BE2C (cell line): ENCODE measurements around the gene LDB1.
A peak's percentile ranks its signal among the peaks of the same experiment; 100 is the strongest.

Experiments used
- DNase-seq: peaks from one replicate; pipeline ENCODE4 v3.0.0-alpha.2; 2020
- H3K27me3 ChIP-seq: fragments of 250-450 bp; sonication (Bioruptor Pico); 2 replicates; pipeline ENCODE4 v1.5.1; 2020; ENCODE audit warnings: mild to moderate bottlenecking
- H3K36me3 ChIP-seq: fragments of 250-450 bp; sonication (Bioruptor Pico); 2 replicates; pipeline ENCODE4 v1.5.1; 2020; ENCODE audit warnings: mild to moderate bottlenecking
- H3K4me1 ChIP-seq: fragments of 250-450 bp; sonication (Bioruptor Pico); 2 replicates; pipeline ENCODE4 v1.5.1; 2020
- H3K4me3 ChIP-seq: 2 replicates; pipeline ENCODE4 v1.5.1; 2011; ENCODE audit warnings: low read depth, low read length
- H3K9me3 ChIP-seq: fragments of 250-450 bp; sonication (Bioruptor Pico); 2 replicates; pipeline ENCODE4 v1.5.1; 2020
- TF ChIP-seq, protein P1 (sequence below): IDR thresholded peaks from 2 replicates; pipeline ENCODE4 v1.5.1; 2012; ENCODE audit warnings: mild to moderate bottlenecking, low read depth, low read length

Gene LDB1

DNA sequence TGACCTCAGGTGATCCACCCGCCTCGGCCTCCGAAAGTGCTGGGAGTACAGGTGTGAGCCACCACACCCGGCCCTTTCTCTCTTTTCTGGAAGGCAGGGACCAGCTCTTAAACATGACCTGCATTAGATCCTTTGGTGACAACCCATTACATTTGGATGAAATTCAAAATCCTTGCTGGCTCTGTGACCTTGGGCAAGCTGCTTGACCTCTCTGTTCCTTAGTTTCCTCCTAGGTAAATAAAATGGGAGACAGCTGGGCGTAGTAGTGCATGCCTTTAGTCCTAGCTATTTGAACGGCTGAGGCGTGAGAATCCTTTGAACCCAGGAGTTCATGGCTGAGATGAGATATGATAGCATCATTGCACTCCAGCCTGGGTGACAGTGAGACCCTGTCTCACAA is 23.7 kb downstream of the LDB1 start:
- no peak overlapping the region for H3K4me3 ChIP-seq
- H3K9me3 ChIP-seq: no peaks in the 10 kb centered on the region
- no peaks in the 10 kb centered on the region for H3K27me3 ChIP-seq
- DNase-seq: no peak
- H3K36me3 ChIP-seq: no peaks in the 10 kb centered on the region
- no peaks in the 10 kb centered on the region for H3K4me1 ChIP-seq
- TF ChIP-seq, protein P1, sequence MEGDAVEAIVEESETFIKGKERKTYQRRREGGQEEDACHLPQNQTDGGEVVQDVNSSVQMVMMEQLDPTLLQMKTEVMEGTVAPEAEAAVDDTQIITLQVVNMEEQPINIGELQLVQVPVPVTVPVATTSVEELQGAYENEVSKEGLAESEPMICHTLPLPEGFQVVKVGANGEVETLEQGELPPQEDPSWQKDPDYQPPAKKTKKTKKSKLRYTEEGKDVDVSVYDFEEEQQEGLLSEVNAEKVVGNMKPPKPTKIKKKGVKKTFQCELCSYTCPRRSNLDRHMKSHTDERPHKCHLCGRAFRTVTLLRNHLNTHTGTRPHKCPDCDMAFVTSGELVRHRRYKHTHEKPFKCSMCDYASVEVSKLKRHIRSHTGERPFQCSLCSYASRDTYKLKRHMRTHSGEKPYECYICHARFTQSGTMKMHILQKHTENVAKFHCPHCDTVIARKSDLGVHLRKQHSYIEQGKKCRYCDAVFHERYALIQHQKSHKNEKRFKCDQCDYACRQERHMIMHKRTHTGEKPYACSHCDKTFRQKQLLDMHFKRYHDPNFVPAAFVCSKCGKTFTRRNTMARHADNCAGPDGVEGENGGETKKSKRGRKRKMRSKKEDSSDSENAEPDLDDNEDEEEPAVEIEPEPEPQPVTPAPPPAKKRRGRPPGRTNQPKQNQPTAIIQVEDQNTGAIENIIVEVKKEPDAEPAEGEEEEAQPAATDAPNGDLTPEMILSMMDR: no peak

DNA sequence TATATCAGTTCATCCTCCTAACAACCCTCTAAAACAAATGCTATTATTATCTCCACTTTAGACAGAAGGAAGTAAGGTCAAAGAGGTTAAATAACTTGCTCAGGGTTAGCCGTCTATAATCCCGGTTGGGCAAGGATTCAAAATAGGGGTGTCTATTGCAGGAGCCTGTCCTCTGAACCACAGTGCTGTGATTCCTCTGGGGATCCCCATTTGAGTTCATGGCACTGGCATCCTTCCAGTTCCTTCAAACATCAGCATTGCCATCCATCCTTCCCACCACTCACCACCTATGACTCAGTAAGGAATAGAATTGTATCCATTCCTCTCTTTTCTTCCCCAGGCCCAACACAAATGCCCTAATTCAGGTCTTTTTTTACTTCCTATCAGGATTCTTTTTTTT is 29.4 kb downstream of the LDB1 start:
- no peaks in the 10 kb centered on the region for H3K36me3 ChIP-seq
- no peak for DNase-seq

DNA sequence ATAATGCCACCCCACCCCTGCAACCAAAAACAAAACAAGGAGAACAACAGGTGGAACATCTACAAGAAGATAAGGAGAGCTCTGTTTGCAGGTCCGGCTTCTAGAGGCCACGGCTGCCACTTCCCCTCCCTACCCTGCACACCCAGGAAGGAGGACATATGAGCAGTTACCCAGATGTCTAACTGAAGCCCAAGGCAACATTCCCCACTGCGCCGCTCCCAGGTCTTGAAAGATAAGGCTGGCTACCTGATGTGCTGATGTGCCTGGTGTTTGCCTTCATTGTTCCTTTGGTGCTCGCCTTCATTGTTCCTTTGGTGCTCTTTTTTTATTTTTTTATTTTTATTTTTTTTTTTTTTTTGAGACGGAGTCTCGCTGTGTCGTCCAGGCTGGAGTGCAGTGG is 34.0 kb downstream of the LDB1 start:
- no peak for DNase-seq
- no peaks in the 10 kb centered on the region for H3K4me1 ChIP-seq
- TF ChIP-seq, protein P1: no peak
- H3K4me3 ChIP-seq: no peak overlapping the region
- no peaks in the 10 kb centered on the region for H3K9me3 ChIP-seq
- no peaks in the 10 kb centered on the region for H3K27me3 ChIP-seq
- H3K36me3 ChIP-seq: no peaks in the 10 kb centered on the region

More for the DNA sequence above, 29.4 kb downstream of the LDB1 start:
- Histone ChIP-seq H3K4me1 (no peaks in the 10 kb centered on the region), H3K9me3 (no peaks in the 10 kb centered on the region), H3K4me3 (no peak overlapping the region), H3K27me3 (no peaks in the 10 kb centered on the region)
- TF ChIP-seq, protein P1: no peak

DNA sequence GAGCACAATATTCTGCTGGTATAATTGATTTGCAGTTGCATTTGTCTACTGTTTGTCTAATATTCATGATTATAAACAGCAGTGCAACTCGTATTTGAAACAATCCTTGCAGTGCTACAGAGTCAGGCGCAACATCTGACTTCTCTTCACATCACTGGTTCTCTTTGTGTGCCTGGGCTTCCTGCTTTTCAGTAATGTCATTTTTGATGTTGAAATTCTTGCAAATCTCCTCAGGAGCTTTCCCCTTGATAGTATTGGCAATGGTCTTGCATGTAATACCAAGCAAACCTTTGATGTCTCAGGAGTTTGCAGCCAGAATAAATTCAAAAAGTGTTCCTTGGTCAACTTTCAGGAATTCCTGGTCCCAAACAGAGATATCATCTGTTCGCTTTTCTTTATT is 34.8 kb downstream of the LDB1 start:
- Histone ChIP-seq H3K27me3 (no peaks in the 10 kb centered on the region), H3K4me1 (no peaks in the 10 kb centered on the region), H3K36me3 (no peaks in the 10 kb centered on the region), H3K9me3 (no peaks in the 10 kb centered on the region), H3K4me3 (no peak overlapping the region)
- TF ChIP-seq, protein P1: no peak
- DNase-seq: no peak

DNA sequence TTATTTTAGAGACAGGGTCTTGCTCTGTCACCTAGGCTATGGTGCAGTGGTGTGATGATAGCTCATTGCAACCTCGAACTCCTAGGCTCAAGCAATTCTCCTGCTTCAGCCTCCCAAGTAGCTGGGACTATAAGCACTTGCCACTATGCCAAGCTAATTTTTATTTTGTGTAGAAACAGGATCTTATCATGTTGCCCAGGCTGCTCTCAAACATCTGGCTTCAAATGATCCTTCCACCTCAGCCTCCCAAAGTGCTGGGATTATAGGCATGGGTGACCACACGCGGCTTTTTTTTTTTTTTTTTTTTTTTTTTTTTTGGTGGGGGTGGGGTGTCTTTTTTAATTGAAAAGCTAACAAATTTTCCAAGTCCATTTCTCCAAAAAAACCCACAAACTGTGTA is 36.6 kb downstream of the LDB1 start:
- no peak for DNase-seq
- Histone ChIP-seq H3K4me3 (no peak overlapping the region), H3K9me3 (no peaks in the 10 kb centered on the region), H3K27me3 (no peaks in the 10 kb centered on the region), H3K4me1 (no peaks in the 10 kb centered on the region), H3K36me3 (no peaks in the 10 kb centered on the region)
- TF ChIP-seq, protein P1: no peak

DNA sequence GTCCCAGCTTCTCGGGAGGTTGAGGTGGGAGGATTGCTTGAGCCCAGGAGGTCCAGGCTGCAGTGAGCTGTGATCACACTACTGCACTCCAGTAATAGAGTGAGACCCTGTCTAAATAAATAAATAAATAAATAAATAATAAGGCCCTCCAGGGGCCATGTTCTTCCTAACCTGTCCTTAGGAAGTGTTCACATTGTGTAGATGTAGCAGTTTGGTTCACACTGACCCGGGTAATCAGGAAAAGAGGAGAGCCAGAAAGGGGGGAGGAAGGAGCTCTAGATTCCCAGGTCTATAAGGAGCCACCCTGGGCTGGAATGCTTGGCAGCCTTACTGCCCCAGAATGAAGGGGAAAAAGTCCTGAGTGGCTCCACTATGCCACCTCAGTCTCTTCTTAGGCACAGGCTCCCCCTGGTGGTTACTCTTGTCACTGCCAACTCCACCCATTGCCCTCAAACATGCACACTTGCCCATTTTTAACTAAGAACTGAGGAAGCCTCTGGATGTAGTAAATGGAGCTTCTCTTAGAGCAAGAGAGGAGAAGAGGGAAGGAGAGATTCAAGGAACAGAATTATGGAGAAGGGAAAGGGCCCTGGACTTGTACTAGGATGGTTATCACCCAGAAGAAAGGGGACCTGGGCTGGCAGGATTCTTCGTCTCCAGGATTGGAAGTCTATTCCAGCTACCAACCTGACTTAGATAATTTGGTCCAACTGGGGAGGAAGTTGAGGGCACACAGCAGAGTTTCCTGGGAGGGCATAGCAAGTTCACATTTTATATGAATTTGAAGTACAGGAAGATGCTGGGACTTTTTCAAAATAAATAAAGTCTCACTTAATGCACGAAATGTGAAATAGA is 47.3 kb downstream of the LDB1 start:
- peak; percentile 79 for DNase-seq
- Histone ChIP-seq H3K27me3 (no peaks in the 10 kb centered on the region), H3K36me3 (no peaks in the 10 kb centered on the region), H3K4me3 (no peak overlapping the region), H3K4me1 (no peaks in the 10 kb centered on the region), H3K9me3 (no peaks in the 10 kb centered on the region)
- TF ChIP-seq, protein P1: peak; percentile 96
